Endothelial cell of umbilical vein (primary cell): ENCODE measurements around the gene NFIC. TPM values are rescaled to one million over a fixed set of nuclear protein-coding genes. Genes with fewer than 3 reads are reported as not detected.
A peak's percentile ranks its signal among the peaks of the same experiment; 100 is the strongest.

ENCODE experiments used
- BruUV-seq: library from RNA; stranded (reverse); fragments of 400-500 nt; replicated peaks from 2 replicates; lab custom pipeline; 2021; lab: Mats Ljungman, UMichigan
- CTCF ChIA-PET: fragments of 300-600, 350-600 bp; sonication (Branson Sonifier 250); formaldehyde crosslinking; loops from one replicate; lab custom pipeline; 2021; ENCODE audit warnings: antibody characterized with exemption, inconsistent platforms; lab: Charles Lee
- POLR2A ChIA-PET: fragments of 300-600, 350-600 bp; sonication (Branson Sonifier 250); formaldehyde crosslinking; loops from one replicate; lab custom pipeline; 2021; ENCODE audit warnings: antibody characterized with exemption, inconsistent platforms; lab: Charles Lee
- DNase-seq: peaks from one replicate; pipeline ENCODE4 v3.0.0-alpha.2; 2011; ENCODE audit warnings: low read depth, low spot score
- FAIRE-seq: peaks from 2 replicates; lab custom pipeline; 2011; peaks lifted over from hg19 to GRCh38; lab: Jason Lieb, UNC
- H2AFZ ChIP-seq: 2 replicates; pipeline ENCODE4 v1.6.0; 2012; ENCODE audit warnings: low read depth, low read length, control low read depth, inconsistent platforms
- H3K27ac ChIP-seq: 2 replicates; pipeline ENCODE4 v1.5.1; 2011; ENCODE audit warnings: low read depth, mild to moderate bottlenecking, control low read depth, low read length, moderate library complexity; ENCODE audit not compliant: insufficient read depth
- H3K27me3 ChIP-seq, 2 experiments: 2 replicates each; pipeline versions ENCODE4 v1.6.0 to v1.6.1; 2011; ENCODE audit warnings: low read length in 2 of 2, mixed read lengths in 1 of 2; ENCODE audit not compliant: control insufficient read depth in 2 of 2, insufficient read depth in 2 of 2
- H3K36me3 ChIP-seq, 2 experiments: 2 replicates in 1 of 2; 3 replicates in 1 of 2; pipeline ENCODE4 v1.5.1; 2011; ENCODE audit warnings: low read length in 2 of 2, mild to moderate bottlenecking in 1 of 2, moderate library complexity in 1 of 2; ENCODE audit not compliant: control insufficient read depth in 2 of 2, insufficient read depth in 2 of 2; ENCODE audit errors: extremely low read depth in 1 of 2
- H3K4me1 ChIP-seq: 3 replicates; pipeline ENCODE4 v1.5.1; 2011; ENCODE audit warnings: mild to moderate bottlenecking, low read length; ENCODE audit not compliant: control insufficient read depth, insufficient read depth; ENCODE audit errors: extremely low read depth
- H3K4me2 ChIP-seq: 2 replicates; pipeline ENCODE4 v1.6.1; 2011; ENCODE audit warnings: low read length, control low read depth, mixed read lengths; ENCODE audit not compliant: insufficient read depth
- H3K4me3 ChIP-seq, 3 experiments: fragments of 200-600 bp in 1 of 3; sonication (generic), shearing (Covaris generic) in 1 of 3; replicated peaks in 1 of 3; 2 replicates each; pipeline ENCODE4 v1.5.1; 2011 to 2016; ENCODE audit warnings: control low read depth in 3 of 3, low read length in 3 of 3, mild to moderate bottlenecking in 2 of 3, inconsistent platforms in 1 of 3, low read depth in 1 of 3, moderate library complexity in 1 of 3; ENCODE audit not compliant: insufficient read depth in 1 of 3
- H3K79me2 ChIP-seq: 2 replicates; pipeline ENCODE4 v1.6.0; 2012; ENCODE audit warnings: low read length, inconsistent platforms; ENCODE audit not compliant: control insufficient read depth, insufficient read depth
- H3K9ac ChIP-seq: replicated peaks from 2 replicates; pipeline ENCODE3; 2011; ENCODE audit warnings: low read length, control low read depth; ENCODE audit not compliant: insufficient read depth; ENCODE audit errors: extremely low read depth
- H3K9me1 ChIP-seq: replicated peaks from 3 replicates; pipeline ENCODE4 v1.6.0; 2011; ENCODE audit warnings: mild to moderate bottlenecking, low read length; ENCODE audit not compliant: control insufficient read depth, insufficient read depth; ENCODE audit errors: extremely low read depth
- H3K9me3 ChIP-seq: replicated peaks from 2 replicates; pipeline ENCODE4 v1.5.1; 2012; ENCODE audit warnings: low read length, inconsistent platforms; ENCODE audit not compliant: control insufficient read depth, insufficient read depth
- H4K20me1 ChIP-seq: replicated peaks from 2 replicates; pipeline ENCODE3; 2011; ENCODE audit warnings: mild to moderate bottlenecking, low read length; ENCODE audit not compliant: control insufficient read depth, insufficient read depth; ENCODE audit errors: extremely low read depth
- CTCF ChIP-seq, 2 donors: IDR thresholded peaks; 1 replicate in 1 of 2; 2 replicates in 1 of 2; pipeline ENCODE4 v1.5.1; 2011; ENCODE audit warnings: low read length in 2 of 2, mild to moderate bottlenecking in 2 of 2, moderate library complexity in 2 of 2, control low read depth in 1 of 2, inconsistent platforms in 1 of 2, low read depth in 1 of 2; ENCODE audit not compliant: insufficient read depth in 1 of 2; ENCODE audit errors: extremely low read depth in 1 of 2
- EZH2 ChIP-seq: IDR thresholded peaks from 2 replicates; pipeline ENCODE4 v1.6.1; 2012; ENCODE audit warnings: borderline replicate concordance, low read depth, mild to moderate bottlenecking, moderate library complexity, low read length, inconsistent platforms; ENCODE audit not compliant: severe bottlenecking
- JUN ChIP-seq: IDR thresholded peaks from 2 replicates; pipeline ENCODE4 v1.6.1; 2011; ENCODE audit warnings: borderline replicate concordance, low read depth; ENCODE audit not compliant: insufficient read length, insufficient read depth
- POLR2AphosphoS5 ChIP-seq: IDR thresholded peaks from 2 replicates; pipeline ENCODE4 v1.6.1; 2012; ENCODE audit warnings: low read depth, mild to moderate bottlenecking, control low read depth, low read length, moderate library complexity; ENCODE audit not compliant: insufficient read depth
- dilution Hi-C: fragments of 300-500 bp; cut with MboI; formaldehyde crosslinking; loops from one replicate; pipeline ENCODE4 v1.15.0; 2019; ENCODE audit warnings: low sequenced_read_pairs; ENCODE audit not compliant: extremely low pct_ligation_motif_present
- intact Hi-C: fragments of 100-400 bp; cut with micrococcal nuclease; formaldehyde crosslinking; loops from one replicate; pipeline ENCODE4 v1.10.0; 2022
- polyA plus RNA-seq, 4 experiments: library from polyadenylated mRNA; depleted of rRNA in 3 of 4; stranded (reverse) in 3 of 4; unstranded in 1 of 4; fragments of >200 nt; gene quantifications; 2 replicates each; pipeline versions ENCODE4 v1.2.1 to v1.2.3, GENCODE V29; 2011 to 2012; ENCODE audit warnings: missing spikeins in 1 of 4
- total RNA-seq: library from RNA; stranded (reverse); gene quantifications from 2 replicates; pipeline ENCODE4 v1.2.3, GENCODE V29; 2021

NFIC gene
- total and polyA plus RNA-seq, 2 donors (not counting 3 experiments of a cell fraction or from before 2014, with no cell fraction given): 11.4 to 133 TPM

GRCh38 chr19:3358689-3359014 is 7.7 kb upstream of the NFIC start:
- POLR2A ChIA-PET: no interaction called here
- DNase-seq (no peak), FAIRE-seq (no peak)
- dilution Hi-C loops: no loop called here
- Histone ChIP-seq H3K27ac (no peak overlapping the region), H3K9ac (no peak overlapping the region), H2AFZ (peak overlapping the region; percentile 83), H3K79me2 (peaks cover 18% of the 10 kb centered on the region), H3K4me1 (peaks cover 11% of the 10 kb centered on the region), H3K4me3 (peak overlapping the region in 2 of 3 experiments; percentile 40 to 94), H3K9me3 (no peaks in the 10 kb centered on the region), H3K9me1 (no peaks in the 10 kb centered on the region), H3K4me2 (peak overlapping the region; percentile 78), H4K20me1 (no peaks in the 10 kb centered on the region), H3K36me3 (no peaks in the 10 kb centered on the region), H3K27me3 (no peaks in the 10 kb centered on the region)
- no peak for TF ChIP-seq CTCF (IDR thresholded peaks at IDR 0.05; ENCODE audit: extremely low read depth in 1 of 2, insufficient read depth in 1 of 2, low read depth in 1 of 2, low read length in 2 of 2)
- TF ChIP-seq EZH2: peak; percentile 64
- intact Hi-C loops: no loop called here
- BruUV-seq: no TSS peak
- CTCF ChIA-PET: no interaction called here

GRCh38 chr19:3359015-3359918 is 7.1 kb upstream of the NFIC start:
- H3K27ac ChIP-seq: peak overlapping the region; percentile 11

More at GRCh38 chr19:3359015-3359918, 7.1 kb upstream of the NFIC start:
- peak overlapping the region; percentile 78 for H3K4me2 ChIP-seq
- peaks cover 18% of the 10 kb centered on the region for H3K79me2 ChIP-seq
- H4K20me1 ChIP-seq: no peaks in the 10 kb centered on the region
- peak overlapping the region; percentile 54 for H3K9ac ChIP-seq
- intact Hi-C loops: no loop called here
- dilution Hi-C loops: no loop called here
- no peaks in the 10 kb centered on the region for H3K9me3 ChIP-seq
- no peaks in the 10 kb centered on the region for H3K9me1 ChIP-seq
- CTCF ChIA-PET: interaction anchor here (1.0 to 1.3 kb wide), 2 partner anchors 70 to 110 kb away, joined by 3 to 5 read pairs; no protein-coding TSS in a partner anchor
- no peaks in the 10 kb centered on the region for H3K27me3 ChIP-seq
- H2AFZ ChIP-seq: peak overlapping the region; percentile 83
- DNase-seq: no peak
- H3K4me1 ChIP-seq: peaks cover 11% of the 10 kb centered on the region
- TF ChIP-seq EZH2 (peak; percentile 22), POLR2AphosphoS5 (peak; percentile 32), CTCF (IDR thresholded peaks at IDR 0.05; ENCODE audit: extremely low read depth in 1 of 2, insufficient read depth in 1 of 2, low read depth in 1 of 2, low read length in 2 of 2) (no peak), JUN (no peak)
- FAIRE-seq: peak; percentile 63
- no peaks in the 10 kb centered on the region for H3K36me3 ChIP-seq
- no TSS peak for BruUV-seq
- POLR2A ChIA-PET: no interaction called here
- peak overlapping the region; percentile 40 to 94 (median 67) for H3K4me3 ChIP-seq
